CD4-positive, CD25-positive, alpha-beta regulatory T cell (primary cell): ENCODE data around the gene GMPR. TPM values are rescaled to one million over a fixed set of nuclear protein-coding genes. Genes with fewer than 3 reads are reported as not detected.
"Not testable (repeated sequence)": the region's sequence is repeated elsewhere in the genome, so short reads cannot be mapped to it uniquely, and the experiment has no call there.

Source experiments
- ATAC-seq, 2 donors: fragments of 150-1000 bp; cut with Tn5 transposase; one replicate each; pipeline ENCODE4 v1.10.0; 2021; ENCODE audit warnings: low read depth in 2 of 2, moderate number of reproducible peaks in 2 of 2, moderate library complexity in 1 of 2
- DNase-seq, 3 donors: peaks; one replicate each; pipeline versions ENCODE4 v3.0.0 to v3.0.0-alpha.2; 2012 to 2022; ENCODE audit warnings: mixed read lengths in 1 of 3
- H3K27ac ChIP-seq: one replicate; pipeline ENCODE4 v1.7.0; 2013; ENCODE audit warnings: mild to moderate bottlenecking, low read length; ENCODE audit not compliant: insufficient read depth, poor library complexity, severe bottlenecking
- H3K27me3 ChIP-seq: one replicate; pipeline ENCODE4 v1.7.0; 2013; ENCODE audit warnings: low read length; ENCODE audit not compliant: control insufficient read depth, insufficient read depth
- H3K36me3 ChIP-seq: one replicate; pipeline ENCODE4 v1.7.0; 2013; ENCODE audit warnings: mild to moderate bottlenecking, low read length, moderate library complexity; ENCODE audit not compliant: control insufficient read depth, insufficient read depth
- H3K4me1 ChIP-seq: 2 replicates; pipeline ENCODE4 v1.7.0; 2013; ENCODE audit warnings: mild to moderate bottlenecking, low read length; ENCODE audit not compliant: insufficient read depth, control insufficient read depth, poor library complexity, severe bottlenecking
- H3K4me3 ChIP-seq: one replicate; pipeline ENCODE4 v1.7.0; 2013; ENCODE audit warnings: low read depth, mild to moderate bottlenecking, low read length, moderate library complexity
- H3K9me3 ChIP-seq, 2 experiments: 1 replicate in 1 of 2; 2 replicates in 1 of 2; pipeline ENCODE4 v1.7.0; 2013; ENCODE audit warnings: low read length in 2 of 2, mild to moderate bottlenecking in 1 of 2, moderate library complexity in 1 of 2; ENCODE audit not compliant: control insufficient read depth in 2 of 2
- H3K27ac Mint-ChIP-seq, 3 donors: one replicate each; pipeline ENCODE4 v1.8.0; 2020 to 2022; ENCODE audit warnings: mild to moderate bottlenecking in 3 of 3, mixed read lengths in 3 of 3, moderate library complexity in 2 of 3
- H3K27me3 Mint-ChIP-seq: one replicate; pipeline ENCODE4 v1.8.0; 2022; ENCODE audit warnings: mild to moderate bottlenecking, mixed read lengths
- H3K36me3 Mint-ChIP-seq: one replicate; pipeline ENCODE4 v1.8.0; 2020; ENCODE audit warnings: mixed read lengths
- H3K4me1 Mint-ChIP-seq, 4 donors: one replicate each; pipeline ENCODE4 v1.8.0; 2020 to 2022; ENCODE audit warnings: mixed read lengths in 4 of 4, mild to moderate bottlenecking in 1 of 4
- H3K4me3 Mint-ChIP-seq, 4 donors: one replicate each; pipeline ENCODE4 v1.8.0; 2020 to 2022; ENCODE audit warnings: mild to moderate bottlenecking in 4 of 4, mixed read lengths in 4 of 4, moderate library complexity in 3 of 4
- H3K9me3 Mint-ChIP-seq, 7 donors: one replicate each; pipeline ENCODE4 v1.8.0; 2020 to 2022; ENCODE audit warnings: mixed read lengths in 7 of 7, mild to moderate bottlenecking in 3 of 7, moderate library complexity in 2 of 7
- polyA plus RNA-seq, 4 donors: library from polyadenylated mRNA; unstranded; fragments of 300-500 nt; fragmentation: Illumina TruSeq; gene quantifications; one replicate each; pipeline ENCODE4 v1.2.3, GENCODE V29; 2021
- total RNA-seq: library from RNA; stranded (reverse); gene quantifications from one replicate; pipeline ENCODE4 v1.2.3, GENCODE V29; 2022

The GMPR gene
- total and polyA plus RNA-seq, 5 donors from 2014 or later: 1.3 to 1.8 TPM; not detected in 3

DNA sequence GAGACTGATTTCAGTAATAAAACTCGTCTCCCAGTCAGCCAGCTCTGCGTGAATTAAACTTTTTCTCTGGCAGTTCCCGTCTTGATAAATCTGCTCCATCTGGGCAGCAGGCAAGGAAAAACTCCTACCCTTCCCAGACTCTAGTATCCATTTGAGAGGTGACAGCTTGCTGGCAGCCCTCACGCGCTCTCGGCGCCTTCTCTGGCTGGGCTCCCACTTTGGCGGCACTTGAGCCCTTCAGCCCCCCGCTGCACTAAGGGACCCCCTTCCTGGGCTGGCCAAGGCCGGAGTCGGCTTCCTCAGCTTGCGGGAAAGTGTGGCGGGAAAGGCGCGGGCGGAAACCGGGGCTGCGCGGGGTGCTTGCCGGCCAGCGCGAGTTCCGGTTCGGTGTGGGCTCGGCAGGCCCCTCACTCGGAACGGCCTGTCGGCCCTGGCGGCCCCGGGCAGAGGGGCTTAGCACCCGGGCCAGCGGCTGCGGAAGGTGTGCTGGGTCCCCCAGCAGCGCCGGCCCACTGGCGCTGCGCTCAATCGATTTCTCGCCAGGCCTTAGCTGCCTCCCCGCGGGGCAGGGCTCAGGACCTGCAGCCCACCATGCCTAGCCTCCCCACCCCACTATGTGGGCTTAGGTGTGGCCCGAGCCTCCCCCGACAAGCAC lies 21.8 kb upstream of the GMPR start:
- H3K4me3 Mint-ChIP-seq: no peak overlapping the region
- no peaks in the 10 kb centered on the region for H3K4me1 Mint-ChIP-seq
- no peak overlapping the region for H3K27ac ChIP-seq
- H3K27ac Mint-ChIP-seq: no peak overlapping the region
- no peaks in the 10 kb centered on the region for H3K36me3 Mint-ChIP-seq
- no peak for ATAC-seq
- H3K9me3 Mint-ChIP-seq: no peaks in the 10 kb centered on the region
- H3K4me3 ChIP-seq: no peak overlapping the region
- DNase-seq: no peak
- no peaks in the 10 kb centered on the region for H3K4me1 ChIP-seq
- H3K36me3 ChIP-seq: no peaks in the 10 kb centered on the region
- peaks cover 25% of the 10 kb centered on the region for H3K27me3 Mint-ChIP-seq
- H3K9me3 ChIP-seq: no peaks in the 10 kb centered on the region
- H3K27me3 ChIP-seq: peaks cover 5% of the 10 kb centered on the region

DNA sequence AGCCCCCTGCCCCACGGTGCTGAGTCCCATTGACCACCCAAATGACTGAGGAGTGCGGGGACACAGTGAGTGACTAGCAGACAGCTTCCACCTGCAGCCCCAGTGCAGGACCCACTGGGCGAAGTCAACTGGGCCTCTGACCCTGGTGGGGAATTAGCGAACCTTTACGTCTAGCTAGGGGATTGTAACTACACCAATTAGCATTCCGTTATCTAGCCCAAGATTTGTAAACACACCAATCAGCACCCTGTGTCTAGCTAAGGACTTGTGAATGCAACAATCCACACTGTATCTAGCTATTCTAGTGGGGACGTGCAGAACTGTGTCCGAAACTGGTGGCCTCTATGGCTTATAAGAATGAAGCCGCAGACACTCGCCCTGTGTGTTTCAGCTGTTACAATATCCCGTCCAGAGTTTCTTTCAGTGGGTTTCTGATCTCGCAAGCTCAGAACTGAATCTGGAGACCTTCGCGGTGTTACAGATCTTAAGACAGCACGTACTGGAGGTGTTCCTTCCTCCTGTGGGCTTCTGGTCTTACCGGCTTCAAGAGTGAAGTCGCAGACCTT lies 21.1 kb upstream of the GMPR start:
- Mint-ChIP-seq H3K4me3 (no peak overlapping the region), H3K27ac (no peak overlapping the region), H3K27me3 (peaks cover 20% of the 10 kb centered on the region), H3K36me3 (no peaks in the 10 kb centered on the region), H3K9me3 (no peaks in the 10 kb centered on the region), H3K4me1 (no peaks in the 10 kb centered on the region)
- Histone ChIP-seq H3K4me3 (no peak overlapping the region), H3K9me3 (no peaks in the 10 kb centered on the region), H3K4me1 (no peaks in the 10 kb centered on the region), H3K36me3 (no peaks in the 10 kb centered on the region), H3K27me3 (peaks cover 5% of the 10 kb centered on the region), H3K27ac (no peak overlapping the region)
- DNase-seq (no peak), ATAC-seq (no peak)

DNA sequence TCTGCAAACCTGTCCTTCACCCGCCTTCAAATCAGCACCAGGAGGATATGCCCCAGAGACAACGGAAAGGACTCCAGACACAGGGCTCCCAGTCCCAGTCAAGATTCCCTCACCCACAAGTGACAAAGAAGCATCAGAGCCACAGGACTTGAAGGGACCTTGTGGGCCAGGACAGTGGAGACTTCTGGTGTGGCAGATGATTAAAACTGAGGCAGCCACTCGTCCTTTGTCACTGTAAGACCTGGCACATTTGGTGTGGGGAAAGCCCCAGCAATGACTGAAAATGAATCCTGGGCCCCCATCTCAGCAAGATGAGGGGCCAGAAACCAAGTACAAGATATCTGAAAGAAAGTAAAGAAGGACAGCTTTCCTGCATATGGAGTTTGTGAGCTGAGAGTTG lies 15.6 kb upstream of the GMPR start:
- Histone ChIP-seq H3K27ac (no peak overlapping the region), H3K4me1 (no peaks in the 10 kb centered on the region), H3K27me3 (no peaks in the 10 kb centered on the region), H3K9me3 (peaks cover 0 to 4% of the 10 kb centered on the region in 2 experiments), H3K36me3 (no peaks in the 10 kb centered on the region), H3K4me3 (no peak overlapping the region)
- DNase-seq (no peak), ATAC-seq (no peak)
- H3K27ac Mint-ChIP-seq: no peak overlapping the region
- peaks cover 18% of the 10 kb centered on the region for H3K27me3 Mint-ChIP-seq
- H3K9me3 Mint-ChIP-seq: peaks cover 0 to 6% (median 0%) of the 10 kb centered on the region in 7 donors
- no peaks in the 10 kb centered on the region for H3K36me3 Mint-ChIP-seq
- no peak overlapping the region for H3K4me3 Mint-ChIP-seq
- no peaks in the 10 kb centered on the region for H3K4me1 Mint-ChIP-seq

DNA sequence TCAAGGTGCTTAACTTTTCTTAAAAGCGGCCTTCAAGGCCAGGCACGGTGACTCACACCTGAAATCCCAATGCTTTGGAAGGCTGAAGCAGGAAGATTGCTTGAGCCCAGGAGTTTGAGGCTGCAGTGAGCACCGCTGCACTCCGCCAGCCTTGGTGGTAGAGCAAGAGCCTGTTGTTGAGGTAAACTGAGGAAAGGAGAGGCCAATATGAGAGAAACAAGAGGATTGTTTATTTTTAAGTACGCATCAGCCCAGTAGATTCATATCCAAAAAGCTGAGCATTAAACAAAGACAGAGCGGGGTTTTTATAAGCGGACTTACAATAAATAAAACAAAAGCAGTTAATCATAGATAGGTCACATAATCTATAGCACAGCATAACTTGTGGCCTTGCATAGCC lies 15.0 kb upstream of the GMPR start:
- Mint-ChIP-seq H3K4me1 (no peaks in the 10 kb centered on the region), H3K27ac (no peak overlapping the region)
- ATAC-seq: no peak

DNA sequence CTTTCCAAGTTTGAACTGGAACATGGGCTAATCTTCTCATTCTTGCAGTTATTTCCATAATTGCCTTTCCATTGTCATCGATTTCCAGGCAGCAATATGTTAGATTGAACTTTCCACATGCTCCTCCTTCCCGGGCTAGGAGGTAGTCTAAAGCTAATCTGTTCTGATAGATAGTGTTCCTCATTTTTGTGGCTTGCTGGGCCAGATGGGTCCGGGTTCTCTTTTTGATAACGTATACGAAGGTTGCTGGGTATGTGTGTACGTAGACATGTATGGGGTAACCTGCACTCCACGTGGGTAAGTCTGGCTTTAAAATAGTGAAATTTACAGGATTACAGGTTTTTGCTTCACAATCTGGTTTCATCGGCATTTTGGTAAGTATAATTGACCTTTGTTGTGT lies 14.0 kb upstream of the GMPR start:
- no peak for DNase-seq
- H3K27me3 ChIP-seq: no peaks in the 10 kb centered on the region
- no peaks in the 10 kb centered on the region for H3K36me3 ChIP-seq
- no peak overlapping the region for H3K27ac ChIP-seq
- H3K27ac Mint-ChIP-seq: no peak overlapping the region
- no peak for ATAC-seq
- H3K36me3 Mint-ChIP-seq: no peaks in the 10 kb centered on the region
- peaks cover 22% of the 10 kb centered on the region for H3K27me3 Mint-ChIP-seq
- peaks cover 0 to 4% of the 10 kb centered on the region in 2 experiments for H3K9me3 ChIP-seq
- no peak overlapping the region for H3K4me3 Mint-ChIP-seq
- no peak overlapping the region for H3K4me3 ChIP-seq
- no peaks in the 10 kb centered on the region for H3K4me1 Mint-ChIP-seq
- H3K4me1 ChIP-seq: no peaks in the 10 kb centered on the region
- H3K9me3 Mint-ChIP-seq: peaks cover 0 to 6% (median 0%) of the 10 kb centered on the region in 7 donors

More for the DNA sequence above, 15.0 kb upstream of the GMPR start:
- H3K36me3 ChIP-seq: no peaks in the 10 kb centered on the region
- H3K9me3 ChIP-seq: peaks cover 0 to 4% of the 10 kb centered on the region in 2 experiments
- H3K4me1 ChIP-seq: no peaks in the 10 kb centered on the region
- H3K4me3 ChIP-seq: no peak overlapping the region
- H3K27ac ChIP-seq: no peak overlapping the region
- no peak for DNase-seq
- H3K9me3 Mint-ChIP-seq: peaks cover 0 to 6% (median 0%) of the 10 kb centered on the region in 7 donors
- H3K27me3 Mint-ChIP-seq: peaks cover 19% of the 10 kb centered on the region
- no peaks in the 10 kb centered on the region for H3K27me3 ChIP-seq
- no peak overlapping the region for H3K4me3 Mint-ChIP-seq
- no peaks in the 10 kb centered on the region for H3K36me3 Mint-ChIP-seq

DNA sequence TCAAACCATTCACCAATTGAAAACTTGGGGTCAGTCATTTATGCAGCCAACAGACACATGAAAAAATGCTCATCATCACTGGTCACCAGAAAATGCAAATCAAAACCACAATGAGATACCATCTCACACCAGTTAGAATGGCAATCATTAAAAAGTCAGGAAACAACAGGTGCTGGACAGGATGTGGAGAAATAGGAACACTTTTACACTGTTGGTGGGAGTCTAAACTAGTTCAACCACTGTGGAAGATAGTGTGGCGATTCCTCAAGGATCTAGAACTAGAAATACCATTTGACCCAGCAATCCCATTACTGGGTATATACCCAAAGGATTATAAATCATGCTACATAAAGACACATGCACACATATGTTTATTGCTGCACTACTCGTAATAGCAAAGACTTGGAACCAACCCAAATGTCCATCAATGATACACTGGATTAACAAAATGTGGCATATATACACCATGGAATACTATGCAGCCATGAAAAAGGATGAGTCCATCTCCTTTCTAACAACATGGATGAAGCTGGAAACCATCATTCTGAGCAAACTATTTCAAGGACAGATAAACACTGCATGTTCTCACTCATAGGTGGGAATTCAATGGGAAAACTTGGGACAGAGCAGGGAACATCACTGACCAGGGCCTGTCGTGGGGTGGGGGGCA lies 13.2 kb upstream of the GMPR start:
- peaks cover 22% of the 10 kb centered on the region for H3K27me3 Mint-ChIP-seq
- H3K9me3 ChIP-seq, DNase-seq, H3K4me3 Mint-ChIP-seq, H3K36me3 ChIP-seq, H3K4me1 ChIP-seq, H3K4me3 ChIP-seq, H3K27ac Mint-ChIP-seq, H3K4me1 Mint-ChIP-seq, H3K36me3 Mint-ChIP-seq, H3K27ac ChIP-seq, H3K27me3 ChIP-seq, H3K9me3 Mint-ChIP-seq, ATAC-seq: not testable (repeated sequence)

DNA sequence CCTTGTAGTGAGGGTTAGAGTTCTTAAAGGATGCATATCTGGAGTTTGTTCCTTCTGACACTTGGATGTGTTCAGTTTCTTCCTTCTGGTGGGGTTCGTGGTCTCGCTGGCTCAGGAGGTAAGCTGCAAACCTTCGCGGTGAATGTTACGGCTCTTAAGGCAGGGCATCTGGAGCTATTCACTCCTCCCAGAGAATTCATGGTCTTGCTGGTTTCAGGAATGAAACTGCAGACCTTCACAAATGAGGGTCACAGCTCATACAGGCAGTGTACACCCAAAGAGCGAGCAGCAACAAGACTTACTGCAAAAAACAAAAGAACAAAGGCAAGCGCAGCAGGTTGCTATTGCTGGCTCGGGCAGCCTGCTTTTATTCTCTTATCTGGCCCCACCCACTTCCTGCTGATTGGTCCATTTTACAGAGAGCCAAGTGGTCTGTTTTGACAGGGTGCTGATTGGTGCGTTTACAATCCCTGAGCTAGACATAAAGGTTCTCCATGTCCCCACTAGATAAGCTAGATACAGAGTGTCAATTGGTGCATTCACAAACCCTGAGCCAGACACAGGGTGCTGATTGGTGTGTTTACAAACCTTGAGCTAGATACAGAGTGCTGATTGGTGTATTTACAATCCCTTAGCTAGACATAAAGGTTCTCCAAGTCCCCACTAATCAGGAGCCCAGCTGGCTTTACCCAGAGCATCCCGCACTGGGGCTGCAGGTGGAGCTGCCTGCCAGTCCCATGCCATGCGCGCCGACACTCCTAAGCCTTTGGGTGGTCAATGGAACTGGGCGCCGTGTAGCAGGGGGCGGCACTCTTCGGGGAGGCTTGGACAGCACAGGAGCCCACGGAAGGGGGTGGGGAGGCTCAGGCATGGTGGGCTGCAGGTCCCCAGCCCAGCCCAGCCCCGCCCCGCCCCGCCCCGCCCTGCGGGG lies 12.0 kb upstream of the GMPR start:
- H3K27me3 Mint-ChIP-seq: peaks cover 22% of the 10 kb centered on the region
- ATAC-seq, H3K36me3 Mint-ChIP-seq, H3K4me1 ChIP-seq, H3K9me3 Mint-ChIP-seq, H3K27me3 ChIP-seq, H3K4me3 Mint-ChIP-seq, H3K9me3 ChIP-seq, H3K27ac Mint-ChIP-seq, DNase-seq, H3K36me3 ChIP-seq, H3K4me3 ChIP-seq, H3K4me1 Mint-ChIP-seq, H3K27ac ChIP-seq: not testable (repeated sequence)
